ENCODE results near the gene SLC25A17. TPM values are rescaled to one million over a fixed set of nuclear protein-coding genes. Genes with fewer than 3 reads are reported as not detected.

SLC25A17 gene
- polyA plus RNA-seq, 3 donors from 2014 or later: 18.5 to 26.6 (median 22.2) TPM

Other genes starting within 250 kb of the SLC25A17 start
- 10 to 100 TPM in 1 of 3 donors, 1 to 10 TPM in 2; 5.0 to 23.5 (median 7.3) TPM for gene MRTFA, start 182.6 kb downstream of the SLC25A17 start, polyA plus RNA-seq
- gene MCHR1, start 139.9 kb downstream of the SLC25A17 start, polyA plus RNA-seq: not detected
- 100 to 1,000 TPM; 111 to 131 (median 111) TPM for gene ST13, start 37.3 kb upstream of the SLC25A17 start, polyA plus RNA-seq
- gene XPNPEP3, start 37.8 kb upstream of the SLC25A17 start, polyA plus RNA-seq: 10 to 100 TPM in 1 of 3 donors, 1 to 10 TPM in 2; 5.9 to 11.4 (median 9.9) TPM
- gene DNAJB7, start 42.8 kb upstream of the SLC25A17 start, polyA plus RNA-seq: under 1 TPM in 1 of 3 donors, not detected in 2; 0.21 TPM
- gene RBX1, start 132.0 kb upstream of the SLC25A17 start, polyA plus RNA-seq: 100 to 1,000 TPM; 117 to 216 (median 139) TPM